CD4-positive, alpha-beta T cell treated with Interleukin-10 for 1 hour (primary cell): Measurements from ENCODE around the gene ALDH3A2.
A peak's percentile ranks its signal among the peaks of the same experiment; 100 is the strongest.

ENCODE experiments used
- DNase-seq: peaks from one replicate; pipeline ENCODE4 v3.0.0-alpha.2; 2020

ALDH3A2 gene

GRCh38 chr17:19648475-19649273, at the start of gene ALDH3A2:
ALDH3A2 (plus strand) TSS chr17:19648751; CDS start chr17:19648972, 221 bp downstream.
- DNase-seq: peak; percentile 94

DNA sequence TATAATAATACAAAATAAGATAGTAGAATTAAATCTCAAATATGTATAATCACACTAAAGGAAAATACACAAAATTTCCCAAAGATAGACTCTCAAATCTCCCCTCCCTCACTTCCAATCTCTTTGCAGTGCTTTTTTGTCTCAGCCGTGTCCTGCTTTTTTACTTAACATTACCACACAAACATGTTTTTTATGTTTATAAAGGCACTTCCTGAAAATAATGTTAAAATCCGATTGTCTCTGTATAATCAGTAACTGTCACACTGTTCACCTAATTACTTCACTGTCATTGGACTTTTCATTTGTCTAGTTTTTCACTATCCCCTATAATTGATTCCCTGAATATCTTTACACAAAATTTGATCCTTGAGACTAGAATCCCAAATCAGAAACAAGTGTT, 38.2 kb upstream of the ALDH3A2 start:
- DNase-seq: no peak

DNA sequence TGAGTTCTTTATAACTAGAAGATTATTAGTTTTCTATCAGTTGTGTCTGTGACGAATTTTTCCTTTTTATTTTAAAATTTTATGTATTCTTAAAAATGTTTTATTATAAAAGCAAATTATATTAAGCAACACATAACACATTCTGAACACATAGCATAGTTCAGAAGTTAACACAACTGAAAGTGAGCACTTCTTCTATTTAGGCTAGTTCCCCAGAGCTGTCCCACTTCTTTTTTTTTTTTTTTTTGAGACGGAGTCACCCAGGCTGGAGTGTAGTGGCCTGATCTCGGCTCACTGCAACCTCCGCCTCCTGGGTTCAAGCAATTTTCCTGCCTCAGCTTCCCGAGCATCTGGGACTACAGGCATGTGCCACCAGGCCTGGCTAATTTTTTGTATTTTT, 37.7 kb upstream of the ALDH3A2 start:
- no peak for DNase-seq

GRCh38 chr17:19613979-19614378, 34.6 kb upstream of the ALDH3A2 start:
- DNase-seq: no peak

- DNase-seq: no peak
Measured at GRCh38 chr17:19614900-19615299, 33.7 kb upstream of the ALDH3A2 start.

- DNase-seq: no peak
Measured at GRCh38 chr17:19618015-19618414, 30.5 kb upstream of the ALDH3A2 start.

- DNase-seq: no peak
Measured at GRCh38 chr17:19619705-19620325, 28.7 kb upstream of the ALDH3A2 start.

DNA sequence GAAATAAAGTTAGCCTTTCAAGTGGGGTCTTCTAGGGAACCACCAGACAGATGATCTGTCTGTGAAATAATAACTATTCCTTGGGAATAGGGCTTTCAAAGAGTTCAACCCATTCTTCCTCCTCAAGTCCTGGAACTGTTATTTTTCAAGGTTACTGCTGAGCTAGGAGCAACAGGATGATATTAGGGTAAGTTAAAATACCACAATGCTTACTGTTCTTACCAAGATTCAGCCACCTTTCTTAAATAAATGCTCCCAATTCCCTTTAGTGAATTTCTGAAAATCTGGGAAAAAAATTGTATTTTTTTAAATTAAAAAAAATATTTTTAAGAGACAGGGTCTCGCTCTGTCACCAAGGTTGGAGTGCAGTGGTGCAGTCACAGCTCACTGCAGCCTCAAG, 26.9 kb upstream of the ALDH3A2 start:
- DNase-seq: no peak

DNA sequence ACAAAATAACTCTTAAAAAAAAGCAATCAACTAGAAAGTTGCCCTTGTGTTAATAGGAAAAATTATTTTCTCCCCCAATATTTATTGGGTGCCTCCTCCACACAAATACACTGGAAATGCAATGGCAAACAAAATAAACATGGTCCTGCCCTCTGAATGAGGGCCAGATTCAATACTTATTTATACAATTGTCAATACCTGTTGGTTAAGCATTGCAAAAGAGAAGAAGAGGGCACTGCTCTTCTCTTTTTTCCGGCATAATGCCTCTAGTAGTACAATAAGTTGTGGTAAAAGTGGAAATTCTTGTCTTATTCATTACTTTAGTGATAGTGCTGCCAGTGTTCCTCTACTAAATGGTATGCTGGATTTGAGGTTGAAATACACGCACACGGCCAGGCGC, 22.5 kb upstream of the ALDH3A2 start:
- no peak for DNase-seq

DNA sequence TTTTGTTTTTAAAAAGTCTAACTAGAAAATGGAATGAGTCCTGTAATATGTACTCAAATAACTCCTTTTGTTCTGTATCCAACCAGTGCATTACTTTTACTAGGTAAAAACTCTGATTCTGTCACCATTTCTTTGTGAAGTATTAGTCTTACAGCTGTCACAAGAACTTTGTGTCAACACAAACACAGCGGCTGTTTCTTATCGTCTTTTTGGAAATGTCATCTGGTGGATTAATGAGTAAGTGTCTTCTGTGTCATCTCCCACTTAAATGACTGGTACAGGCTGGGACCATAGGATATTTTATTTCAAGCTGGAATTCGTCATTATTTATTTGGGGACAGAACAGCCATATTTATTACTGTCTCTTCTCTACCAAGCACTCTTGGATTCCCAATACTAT, 19.1 kb upstream of the ALDH3A2 start:
- no peak for DNase-seq

- no peak for DNase-seq
Measured at GRCh38 chr17:19630035-19630434, 18.5 kb upstream of the ALDH3A2 start.

- no peak for DNase-seq
Measured at GRCh38 chr17:19630661-19631060, 17.9 kb upstream of the ALDH3A2 start.

- DNase-seq: no peak
Measured at GRCh38 chr17:19631905-19632304, 16.6 kb upstream of the ALDH3A2 start.

DNA sequence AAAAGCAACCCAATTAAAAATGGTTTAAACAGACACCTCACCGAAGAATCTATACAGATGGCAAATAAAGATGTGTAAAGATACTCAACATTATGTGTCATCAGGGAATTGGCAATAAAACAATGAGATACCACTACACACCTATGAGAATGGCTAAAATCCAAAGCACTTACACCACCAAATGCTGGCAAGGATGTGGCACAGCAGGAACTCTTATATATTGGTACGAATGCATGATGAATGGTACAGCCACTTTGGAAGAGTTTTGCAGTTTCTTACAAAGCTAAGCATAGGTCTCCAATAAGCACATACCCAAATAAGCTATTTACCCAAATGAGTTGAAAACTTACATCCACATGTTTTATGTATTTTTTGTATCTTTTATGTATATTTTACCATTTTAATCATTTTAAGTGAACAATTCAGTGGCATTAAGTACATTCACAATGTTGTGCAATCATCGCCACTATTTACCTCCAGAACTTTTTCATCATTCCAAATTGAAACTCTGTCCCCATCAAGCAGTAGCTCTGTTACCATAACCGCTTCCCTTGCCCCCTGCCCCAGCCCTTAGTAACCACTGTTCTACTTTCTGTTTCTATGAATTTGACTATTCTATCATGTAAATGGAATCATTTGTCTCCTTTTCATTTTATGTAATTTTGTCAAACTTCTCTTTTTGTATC, 6.7 kb upstream of the ALDH3A2 start:
- no peak for DNase-seq

- no peak for DNase-seq
Measured at GRCh38 chr17:19642373-19642893, 6.1 kb upstream of the ALDH3A2 start.

DNA sequence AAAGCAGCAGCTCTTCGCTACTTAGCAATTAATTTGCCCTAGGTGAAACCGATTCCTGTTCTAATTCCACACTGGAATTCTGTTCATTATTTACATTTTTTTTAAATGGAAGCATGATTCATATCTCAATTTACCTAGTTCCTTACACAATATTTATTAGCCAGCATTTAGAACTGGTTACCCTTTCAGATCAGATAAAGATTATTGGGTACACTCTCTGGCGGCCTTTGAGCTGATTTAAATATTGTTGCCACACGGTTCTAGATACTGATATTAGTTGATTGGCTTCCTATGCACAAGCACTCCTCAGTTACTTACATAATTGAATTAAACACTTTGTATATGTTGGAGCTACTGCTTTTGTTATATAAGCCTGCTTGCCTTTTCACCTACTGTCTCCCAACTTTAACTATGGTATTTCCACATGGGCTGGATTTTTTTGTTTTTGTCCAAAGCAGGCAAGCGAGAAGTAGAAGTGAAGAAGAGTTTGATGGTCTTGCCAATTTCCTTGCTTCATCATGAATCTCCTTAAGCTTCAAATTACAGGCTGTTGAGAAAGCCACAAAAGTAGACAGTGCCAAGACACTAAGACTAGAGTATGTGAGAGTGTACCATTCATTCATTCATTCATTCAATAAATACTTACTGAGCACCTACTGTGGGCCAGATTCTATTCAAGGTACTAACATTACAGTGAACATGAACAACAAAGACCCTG, 3.9 kb upstream of the ALDH3A2 start:
- DNase-seq: no peak

DNA sequence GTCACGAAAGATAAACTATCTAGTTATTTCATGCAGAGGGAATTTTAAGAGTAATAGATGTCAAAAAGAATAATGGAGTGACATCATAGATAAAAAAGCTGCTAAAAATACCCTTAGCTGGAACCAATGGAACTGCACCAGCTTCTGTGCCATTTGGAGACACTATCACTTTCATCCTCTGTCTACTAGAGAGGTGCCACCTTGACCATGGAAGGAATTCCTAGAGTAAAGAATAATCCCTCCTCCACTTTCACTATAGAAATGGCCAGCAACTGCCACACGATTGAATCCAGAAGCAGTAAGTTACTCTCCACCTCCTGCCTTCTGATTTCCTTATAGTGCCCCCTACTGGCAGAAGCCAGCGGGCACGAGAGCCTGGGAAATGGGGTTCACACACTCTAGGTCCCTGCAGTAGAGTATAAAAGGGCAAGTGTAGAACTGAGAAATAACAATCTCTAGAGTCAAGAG, 2.8 kb upstream of the ALDH3A2 start:
- peak; percentile 72 for DNase-seq

DNA sequence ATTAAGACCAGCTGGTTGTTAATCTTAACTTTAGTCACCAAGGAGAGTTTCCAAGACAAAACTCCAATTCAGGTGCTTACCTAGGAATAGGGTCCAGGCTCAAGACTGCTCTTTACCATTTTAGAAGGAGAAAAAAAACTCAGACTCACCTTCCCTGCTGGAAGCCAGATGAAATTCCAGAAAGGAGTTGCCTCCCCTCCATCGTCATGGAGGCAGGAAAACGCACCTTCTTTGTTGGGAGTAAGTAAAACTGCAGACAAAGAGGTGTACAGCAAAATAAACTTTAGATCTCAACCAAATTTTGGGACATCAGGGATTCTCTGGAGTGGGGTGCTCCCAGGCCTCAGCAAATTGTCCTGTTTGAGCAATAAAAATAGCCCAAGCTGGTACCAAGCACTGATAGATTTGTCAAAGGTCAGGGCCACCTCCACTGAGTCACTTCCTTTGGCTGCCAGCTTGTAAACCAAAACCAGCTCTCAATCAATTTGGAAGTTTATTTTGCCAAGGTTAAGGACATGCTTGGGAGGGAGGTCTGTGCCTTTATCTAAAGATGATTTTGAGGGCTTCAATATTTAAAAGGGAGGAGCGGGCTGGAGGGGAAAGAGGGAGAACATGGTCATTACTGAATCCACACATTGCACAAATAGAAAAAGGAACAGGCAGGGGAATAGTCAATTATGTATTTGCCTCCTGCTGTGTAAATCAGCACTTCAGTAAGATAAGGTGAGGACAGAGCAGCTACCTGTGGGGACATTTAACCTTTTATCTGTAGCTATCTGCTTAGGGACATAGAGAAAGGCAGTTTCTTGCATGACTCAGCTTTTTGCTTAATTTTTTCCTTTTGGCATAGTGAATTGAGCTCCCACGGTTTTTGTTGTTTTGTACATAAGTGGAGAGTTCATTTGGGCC, 1.5 kb upstream of the ALDH3A2 start:
- DNase-seq: no peak

GRCh38 chr17:19647697-19648474, 665 bp upstream of the ALDH3A2 start:
- peak; percentile 35 for DNase-seq

- DNase-seq: no peak
Measured at GRCh38 chr17:19649274-19649541, 657 bp downstream of the ALDH3A2 start.

- no peak for DNase-seq
Measured at GRCh38 chr17:19650826-19651225, 2.3 kb downstream of the ALDH3A2 start.
